ENCODE data around the gene GAN.

DNA sequence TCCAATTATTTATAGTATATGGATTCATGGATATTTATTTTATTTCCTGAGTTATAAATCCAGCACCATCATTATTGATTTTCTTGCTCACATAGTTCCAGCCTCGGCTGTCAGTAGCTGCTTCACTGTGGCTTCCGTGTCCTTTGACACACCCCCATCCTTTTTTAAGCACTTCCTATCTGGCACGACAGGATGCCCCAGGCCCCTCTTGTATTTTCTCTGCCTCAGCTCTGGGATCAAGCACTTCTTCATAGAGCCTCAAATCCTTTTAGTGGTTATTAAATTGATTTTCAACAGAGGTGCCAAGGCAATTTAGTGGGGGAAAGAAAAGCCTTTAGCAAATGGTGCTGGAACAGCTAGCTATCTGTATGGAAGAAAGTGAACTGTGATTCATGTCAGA, 59.8 kb downstream of the GAN start:
- TF ChIP-seq, protein P1, sequence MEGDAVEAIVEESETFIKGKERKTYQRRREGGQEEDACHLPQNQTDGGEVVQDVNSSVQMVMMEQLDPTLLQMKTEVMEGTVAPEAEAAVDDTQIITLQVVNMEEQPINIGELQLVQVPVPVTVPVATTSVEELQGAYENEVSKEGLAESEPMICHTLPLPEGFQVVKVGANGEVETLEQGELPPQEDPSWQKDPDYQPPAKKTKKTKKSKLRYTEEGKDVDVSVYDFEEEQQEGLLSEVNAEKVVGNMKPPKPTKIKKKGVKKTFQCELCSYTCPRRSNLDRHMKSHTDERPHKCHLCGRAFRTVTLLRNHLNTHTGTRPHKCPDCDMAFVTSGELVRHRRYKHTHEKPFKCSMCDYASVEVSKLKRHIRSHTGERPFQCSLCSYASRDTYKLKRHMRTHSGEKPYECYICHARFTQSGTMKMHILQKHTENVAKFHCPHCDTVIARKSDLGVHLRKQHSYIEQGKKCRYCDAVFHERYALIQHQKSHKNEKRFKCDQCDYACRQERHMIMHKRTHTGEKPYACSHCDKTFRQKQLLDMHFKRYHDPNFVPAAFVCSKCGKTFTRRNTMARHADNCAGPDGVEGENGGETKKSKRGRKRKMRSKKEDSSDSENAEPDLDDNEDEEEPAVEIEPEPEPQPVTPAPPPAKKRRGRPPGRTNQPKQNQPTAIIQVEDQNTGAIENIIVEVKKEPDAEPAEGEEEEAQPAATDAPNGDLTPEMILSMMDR (IDR thresholded peaks at IDR 0.05; ENCODE audit: insufficient read depth, low read length) = no peak
- TF ChIP-seq POLR2AphosphoS5 (IDR thresholded peaks at IDR 0.05; ENCODE audit: low read depth) = no peak
- TF ChIP-seq, protein P2, sequence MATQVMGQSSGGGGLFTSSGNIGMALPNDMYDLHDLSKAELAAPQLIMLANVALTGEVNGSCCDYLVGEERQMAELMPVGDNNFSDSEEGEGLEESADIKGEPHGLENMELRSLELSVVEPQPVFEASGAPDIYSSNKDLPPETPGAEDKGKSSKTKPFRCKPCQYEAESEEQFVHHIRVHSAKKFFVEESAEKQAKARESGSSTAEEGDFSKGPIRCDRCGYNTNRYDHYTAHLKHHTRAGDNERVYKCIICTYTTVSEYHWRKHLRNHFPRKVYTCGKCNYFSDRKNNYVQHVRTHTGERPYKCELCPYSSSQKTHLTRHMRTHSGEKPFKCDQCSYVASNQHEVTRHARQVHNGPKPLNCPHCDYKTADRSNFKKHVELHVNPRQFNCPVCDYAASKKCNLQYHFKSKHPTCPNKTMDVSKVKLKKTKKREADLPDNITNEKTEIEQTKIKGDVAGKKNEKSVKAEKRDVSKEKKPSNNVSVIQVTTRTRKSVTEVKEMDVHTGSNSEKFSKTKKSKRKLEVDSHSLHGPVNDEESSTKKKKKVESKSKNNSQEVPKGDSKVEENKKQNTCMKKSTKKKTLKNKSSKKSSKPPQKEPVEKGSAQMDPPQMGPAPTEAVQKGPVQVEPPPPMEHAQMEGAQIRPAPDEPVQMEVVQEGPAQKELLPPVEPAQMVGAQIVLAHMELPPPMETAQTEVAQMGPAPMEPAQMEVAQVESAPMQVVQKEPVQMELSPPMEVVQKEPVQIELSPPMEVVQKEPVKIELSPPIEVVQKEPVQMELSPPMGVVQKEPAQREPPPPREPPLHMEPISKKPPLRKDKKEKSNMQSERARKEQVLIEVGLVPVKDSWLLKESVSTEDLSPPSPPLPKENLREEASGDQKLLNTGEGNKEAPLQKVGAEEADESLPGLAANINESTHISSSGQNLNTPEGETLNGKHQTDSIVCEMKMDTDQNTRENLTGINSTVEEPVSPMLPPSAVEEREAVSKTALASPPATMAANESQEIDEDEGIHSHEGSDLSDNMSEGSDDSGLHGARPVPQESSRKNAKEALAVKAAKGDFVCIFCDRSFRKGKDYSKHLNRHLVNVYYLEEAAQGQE (IDR thresholded peaks at IDR 0.05; ENCODE audit: insufficient replicate concordance, low read depth) = no peak
- no peak for TF ChIP-seq GABPA (IDR thresholded peaks at IDR 0.05; ENCODE audit: low read depth)

Measured in HL-60 (cell line).